ENCODE data around the gene DLG2.

DLG2 gene

GRCh38 chr11:83827940-83828554, 1799.1 kb downstream of the DLG2 start:
- Histone ChIP-seq H3K27ac (replicated peaks) (no peak overlapping the region), H3K4me3 (replicated peaks; ENCODE audit: insufficient read depth, low read length) (no peak overlapping the region), H3K27me3 (ENCODE audit: insufficient read depth, poor library complexity, severe bottlenecking) (no peaks in the 10 kb centered on the region)
- TF ChIP-seq CTCF (IDR thresholded peaks at IDR 0.05; ENCODE audit: insufficient read depth, low read length) (peak; percentile 42), POLR2AphosphoS5 (IDR thresholded peaks at IDR 0.05; ENCODE audit: low read depth) (no peak)
- no peak for DNase-seq (ENCODE audit: low read depth in 1 of 2, low spot score in 1 of 2)

- Histone ChIP-seq H3K27me3 (ENCODE audit: insufficient read depth, poor library complexity, severe bottlenecking) (no peaks in the 10 kb centered on the region), H3K4me3 (replicated peaks; ENCODE audit: insufficient read depth, low read length) (no peak overlapping the region), H3K27ac (replicated peaks) (no peak overlapping the region)
- TF ChIP-seq GABPA (IDR thresholded peaks at IDR 0.05; ENCODE audit: low read depth) = no peak
- no peak for TF ChIP-seq SPI1 (IDR thresholded peaks at IDR 0.05; ENCODE audit: borderline replicate concordance, low read depth)
- no peak for TF ChIP-seq POLR2AphosphoS5 (IDR thresholded peaks at IDR 0.05; ENCODE audit: low read depth)
- no peak for TF ChIP-seq REST (IDR thresholded peaks at IDR 0.05; ENCODE audit: insufficient replicate concordance, low read depth)
- TF ChIP-seq CTCF (IDR thresholded peaks at IDR 0.05; ENCODE audit: insufficient read depth, low read length) = no peak
- no peak for DNase-seq (ENCODE audit: low read depth in 1 of 2, low spot score in 1 of 2)
These were observed 1799.6 kb downstream of the DLG2 start for GRCh38 chr11:83827520-83827919.

- Histone ChIP-seq H3K4me3 (replicated peaks; ENCODE audit: insufficient read depth, low read length) (no peak overlapping the region), H3K27ac (replicated peaks) (no peak overlapping the region), H3K27me3 (ENCODE audit: insufficient read depth, poor library complexity, severe bottlenecking) (no peaks in the 10 kb centered on the region)
- no peak for TF ChIP-seq CTCF (IDR thresholded peaks at IDR 0.05; ENCODE audit: insufficient read depth, low read length)
- TF ChIP-seq POLR2AphosphoS5 (IDR thresholded peaks at IDR 0.05; ENCODE audit: low read depth) = no peak
- DNase-seq (ENCODE audit: low read depth in 1 of 2, low spot score in 1 of 2) = no peak
These were observed 1801.1 kb downstream of the DLG2 start for GRCh38 chr11:83826078-83826477.

- Histone ChIP-seq H3K27me3 (ENCODE audit: insufficient read depth, poor library complexity, severe bottlenecking) (peaks cover 2% of the 10 kb centered on the region), H3K4me3 (replicated peaks; ENCODE audit: insufficient read depth, low read length) (no peak overlapping the region), H3K27ac (replicated peaks) (no peak overlapping the region)
- no peak for TF ChIP-seq REST (IDR thresholded peaks at IDR 0.05; ENCODE audit: insufficient replicate concordance, low read depth)
- TF ChIP-seq POLR2AphosphoS5 (IDR thresholded peaks at IDR 0.05; ENCODE audit: low read depth) = no peak
- TF ChIP-seq GABPA (IDR thresholded peaks at IDR 0.05; ENCODE audit: low read depth) = no peak
- TF ChIP-seq SPI1 (IDR thresholded peaks at IDR 0.05; ENCODE audit: borderline replicate concordance, low read depth) = no peak
- no peak for TF ChIP-seq CTCF (IDR thresholded peaks at IDR 0.05; ENCODE audit: insufficient read depth, low read length)
- no peak for DNase-seq (ENCODE audit: low read depth in 1 of 2, low spot score in 1 of 2)
These were observed 1803.6 kb downstream of the DLG2 start for GRCh38 chr11:83823461-83824025.
